SIG-M5 (cell line): ENCODE measurements around the gene TENT4B.
"Not testable (repeated sequence)": the region's sequence is repeated elsewhere in the genome, so short reads cannot be mapped to it uniquely, and the experiment has no call there.

ENCODE experiments used
- DNase-seq: peaks from one replicate; lab custom pipeline; 2025; lab: John Stamatoyannopoulos, UW

The TENT4B gene

DNA sequence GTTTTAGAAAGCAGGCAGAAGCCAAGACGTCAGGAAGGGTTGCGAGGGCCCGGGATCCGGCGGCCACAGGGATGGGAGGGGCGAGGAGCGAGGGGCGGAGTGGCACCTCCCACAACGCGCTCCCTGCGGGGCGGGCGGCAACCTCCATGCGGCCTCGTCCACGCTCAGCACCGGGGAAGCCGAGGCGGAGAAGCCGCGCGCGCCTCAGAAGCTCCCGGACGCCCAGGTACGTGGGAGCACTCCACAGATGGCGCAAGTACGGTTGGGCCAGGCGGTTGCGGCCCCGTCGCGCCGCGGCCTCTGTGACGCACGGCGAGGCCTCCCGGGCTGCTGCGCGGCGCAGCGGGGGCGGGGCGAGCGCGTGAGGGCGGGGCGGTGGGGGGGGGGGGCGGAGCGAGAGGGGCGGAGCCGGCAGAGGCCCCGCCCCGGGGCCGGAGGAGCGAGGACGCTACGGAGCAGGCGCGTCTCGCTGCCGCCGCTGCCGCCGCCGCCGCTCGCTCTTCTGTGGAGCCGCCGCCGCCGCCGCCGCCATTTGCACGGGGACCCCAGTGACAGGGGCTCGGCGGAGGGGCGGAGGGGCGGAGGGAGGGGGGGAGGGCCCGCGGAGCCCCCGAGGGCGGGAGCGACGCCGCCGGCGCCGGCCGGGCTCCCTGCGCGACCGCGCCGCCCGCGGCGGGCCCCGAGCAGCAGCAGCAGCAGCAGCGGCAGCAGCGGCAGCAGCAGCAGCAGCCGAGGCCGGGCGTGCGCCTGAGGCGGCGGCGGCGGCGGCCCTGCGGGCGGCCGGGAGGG, at the start of gene TENT4B:
TSS of gene TENT4B (plus strand) at position 500 of the 789 bp plus-strand sequence. CDS start 316 bp downstream, outside the sequence.
- no peak for DNase-seq

DNA sequence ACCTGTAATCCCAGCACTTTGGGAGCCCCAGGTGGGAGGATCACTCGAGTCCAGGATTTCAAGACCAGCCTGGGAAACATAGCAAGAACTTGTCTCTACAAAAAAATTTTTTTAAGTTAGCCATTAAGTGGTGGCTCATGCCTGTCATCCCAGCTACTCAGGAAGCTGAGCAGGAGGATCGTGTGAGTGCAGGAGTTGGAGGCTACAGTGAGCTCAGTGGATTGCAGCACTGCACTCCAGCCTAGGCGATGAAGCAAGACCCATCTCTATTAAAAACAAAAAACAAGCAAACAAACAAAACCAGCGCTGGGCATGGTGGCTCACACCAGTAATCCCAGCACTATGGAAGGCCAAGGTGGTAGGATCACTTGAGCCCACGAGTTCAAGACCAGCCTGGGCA, 49.3 kb upstream of the TENT4B start:
- DNase-seq = no peak

GRCh38 chr16:50114357-50115129, 38.6 kb upstream of the TENT4B start:
- no peak for DNase-seq

- no peak for DNase-seq
These were observed 32.4 kb upstream of the TENT4B start for GRCh38 chr16:50120711-50121110.

GRCh38 chr16:50121278-50121677, 31.8 kb upstream of the TENT4B start:
- DNase-seq = no peak

DNA sequence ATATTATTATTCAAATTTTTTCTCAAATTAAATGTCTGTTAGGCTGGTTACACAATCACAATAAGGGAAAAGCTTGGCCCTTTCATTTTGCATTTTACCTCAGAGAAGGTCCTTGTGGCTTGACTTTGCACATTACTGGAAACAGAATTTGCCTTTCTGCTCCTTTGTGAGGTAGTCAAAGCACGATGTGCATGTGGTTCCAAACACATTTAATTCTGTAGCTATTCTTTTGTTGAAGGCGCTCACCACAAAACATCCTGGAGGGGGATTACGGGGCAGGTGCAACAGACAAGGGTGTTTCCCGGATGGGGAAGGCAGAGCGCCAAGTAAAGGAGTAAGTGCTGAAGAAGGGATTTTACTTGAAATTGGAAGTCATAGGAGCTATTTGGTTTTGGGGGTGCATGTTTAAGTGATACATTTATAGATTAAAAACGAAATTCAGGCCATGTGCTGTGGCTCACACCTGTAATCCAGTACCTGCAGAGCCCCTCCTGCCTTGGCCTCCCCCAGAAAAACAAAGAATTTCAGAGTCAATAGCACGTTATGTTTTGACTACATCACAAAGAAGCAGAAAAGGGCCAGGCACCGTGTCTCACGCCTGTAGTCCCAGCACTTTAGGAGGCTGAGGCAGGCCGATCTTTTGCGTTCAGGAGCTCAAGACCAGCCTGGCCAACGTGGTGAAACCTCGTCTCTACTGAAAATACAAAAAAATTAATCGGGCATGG, 31.2 kb upstream of the TENT4B start:
- no peak for DNase-seq

GRCh38 chr16:50123417-50123816, 29.7 kb upstream of the TENT4B start:
- no peak for DNase-seq

- no peak for DNase-seq
These were observed 28.3 kb upstream of the TENT4B start for GRCh38 chr16:50124769-50125168.

DNA sequence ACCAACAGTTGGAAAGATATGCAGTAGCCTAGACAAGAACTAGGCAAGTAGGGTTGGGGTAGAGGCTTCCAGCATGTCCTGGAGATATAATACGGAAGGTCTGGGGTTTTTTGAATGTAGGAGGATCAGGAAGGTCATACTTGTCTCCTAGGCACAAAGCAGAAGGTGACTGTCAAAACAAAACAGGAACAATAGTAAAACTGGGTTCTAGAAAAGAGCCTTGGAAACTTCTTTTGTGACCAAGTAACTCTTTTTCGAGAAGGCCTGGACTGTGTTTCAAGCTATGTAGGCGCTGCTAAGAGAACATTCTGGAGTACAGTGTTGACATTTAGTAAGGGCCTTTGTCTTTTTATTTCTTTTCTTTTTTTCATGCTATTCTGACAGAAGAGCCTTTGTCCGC, 26.9 kb upstream of the TENT4B start:
- DNase-seq = no peak

DNA sequence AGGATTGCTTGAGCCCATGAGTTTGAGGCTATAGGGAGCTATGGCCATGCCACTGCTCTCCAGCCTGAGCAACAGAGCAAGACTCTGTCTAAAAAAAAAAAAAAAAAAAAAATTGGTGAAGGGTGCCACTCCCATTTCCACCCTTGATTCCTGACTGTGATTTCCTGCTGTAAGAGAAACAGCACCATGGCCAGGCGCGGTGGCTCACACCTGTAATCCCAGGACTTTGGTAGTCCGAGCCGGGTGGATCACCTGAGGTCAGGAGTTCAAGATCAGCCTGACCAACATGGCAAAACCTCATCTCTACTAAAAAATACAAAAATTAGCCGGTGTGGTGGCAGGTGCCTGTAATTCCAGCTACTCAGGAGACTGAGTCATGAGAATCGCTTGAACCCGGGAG, 20.5 kb upstream of the TENT4B start:
- DNase-seq = not testable (repeated sequence)

DNA sequence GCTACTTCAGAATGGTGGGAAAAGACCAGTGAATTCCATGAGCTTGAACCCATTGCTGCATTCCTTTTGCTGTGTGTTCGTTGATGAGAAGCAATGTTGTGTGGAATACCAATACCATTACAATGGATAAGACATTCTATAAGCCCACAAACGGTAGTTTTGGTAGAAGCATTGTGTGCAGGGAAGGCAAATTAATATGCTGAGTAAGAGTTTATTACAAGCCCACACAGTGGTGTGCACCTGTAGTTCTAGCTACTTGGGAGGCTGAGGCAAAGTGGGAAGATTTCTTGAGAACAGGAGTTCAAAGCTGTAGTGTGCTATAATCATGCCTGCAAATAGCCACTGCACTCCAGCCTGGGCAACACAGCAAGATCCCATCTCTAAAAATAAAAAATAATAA, 19.9 kb upstream of the TENT4B start:
- no peak for DNase-seq

DNA sequence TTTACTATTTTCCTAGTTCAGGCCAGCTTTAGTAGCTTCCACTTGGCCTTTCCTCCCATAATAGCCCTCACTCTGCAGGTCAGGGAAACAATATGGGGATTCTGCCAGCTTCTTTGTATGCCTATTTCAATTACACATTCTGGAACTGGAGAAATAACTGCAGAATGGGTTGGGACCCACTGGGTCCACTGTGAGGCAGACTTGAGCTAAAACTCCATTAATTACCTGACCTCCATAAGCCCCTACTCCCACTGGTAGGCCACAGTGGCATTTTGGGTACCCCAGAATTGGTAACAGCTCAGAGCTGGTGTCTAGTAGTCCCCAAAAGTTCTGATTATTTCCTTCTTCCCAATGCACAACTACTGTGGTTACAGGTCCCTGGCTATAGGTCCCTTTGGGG, 16.7 kb upstream of the TENT4B start:
- DNase-seq = no peak

GRCh38 chr16:50137268-50137667, 15.8 kb upstream of the TENT4B start:
- no peak for DNase-seq

- DNase-seq = no peak
These were observed 13.5 kb upstream of the TENT4B start for GRCh38 chr16:50139580-50139979.

GRCh38 chr16:50144211-50144610, 8.9 kb upstream of the TENT4B start:
- DNase-seq = no peak

GRCh38 chr16:50146479-50147435, 6.3 kb upstream of the TENT4B start:
- no peak for DNase-seq

GRCh38 chr16:50151322-50151721, 1.8 kb upstream of the TENT4B start:
- no peak for DNase-seq

GRCh38 chr16:50151756-50152155, 1.4 kb upstream of the TENT4B start:
- DNase-seq = no peak

GRCh38 chr16:50152351-50152806, 727 bp upstream of the TENT4B start:
- no peak for DNase-seq

- DNase-seq = no peak
These were observed 702 bp downstream of the TENT4B start for GRCh38 chr16:50153596-50154419.
